GM19025 (cell line): Measurements from ENCODE around the gene ATP1A4.

Experiments
- ATAC-seq: cut with Tn5 transposase; IDR thresholded peaks from one replicate; pipeline ENCODE4 v1.9.1; 2021; ENCODE audit warnings: mild to moderate bottlenecking, low read depth, moderate library complexity; ENCODE audit not compliant: unreplicated experiment

The ATP1A4 gene

DNA sequence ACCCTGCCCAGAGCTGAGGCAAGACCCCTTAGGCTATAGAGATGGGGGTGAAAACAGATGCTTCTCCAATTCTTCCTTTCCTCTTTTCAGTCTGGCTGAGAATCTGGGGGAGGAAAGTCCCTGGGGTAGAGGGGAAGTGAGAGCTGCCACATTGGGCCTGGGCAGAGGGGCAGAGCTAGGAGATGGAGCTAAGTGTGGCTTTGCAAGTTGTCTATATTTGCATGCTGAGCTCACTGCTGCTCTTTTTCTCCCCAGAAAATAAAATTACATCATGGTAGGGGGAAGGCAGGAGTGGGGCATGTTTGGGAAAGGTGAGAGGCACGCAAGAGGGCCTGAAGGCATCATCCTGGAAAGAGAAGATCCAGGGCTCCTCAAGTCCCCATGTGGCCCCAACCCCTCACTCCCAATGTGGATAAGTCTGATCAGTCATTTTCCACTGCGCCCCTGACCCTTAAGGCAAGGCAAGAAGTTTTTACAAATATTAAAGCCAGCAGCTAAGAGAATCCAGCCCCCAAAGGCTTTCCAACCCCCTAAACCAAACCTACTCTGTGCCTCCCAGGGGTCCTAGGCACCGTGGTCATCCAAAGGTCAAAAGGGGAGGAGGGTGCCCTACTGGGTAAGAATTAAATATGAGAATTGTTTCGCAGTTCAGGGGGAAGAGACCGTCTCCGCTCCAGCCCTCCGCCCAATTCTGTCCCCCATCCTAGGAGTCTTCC is 53.3 kb downstream of the ATP1A4 start:
- ATAC-seq, result peak; percentile 54

GRCh38 chr1:160205242-160206035 is 54.0 kb downstream of the ATP1A4 start, which contains the start of gene PEA15:
Gene PEA15, plus strand, starts transcription at chr1:160205384. Its CDS starts 6,161 bp downstream, at chr1:160211545.
- ATAC-seq, result no peak

DNA sequence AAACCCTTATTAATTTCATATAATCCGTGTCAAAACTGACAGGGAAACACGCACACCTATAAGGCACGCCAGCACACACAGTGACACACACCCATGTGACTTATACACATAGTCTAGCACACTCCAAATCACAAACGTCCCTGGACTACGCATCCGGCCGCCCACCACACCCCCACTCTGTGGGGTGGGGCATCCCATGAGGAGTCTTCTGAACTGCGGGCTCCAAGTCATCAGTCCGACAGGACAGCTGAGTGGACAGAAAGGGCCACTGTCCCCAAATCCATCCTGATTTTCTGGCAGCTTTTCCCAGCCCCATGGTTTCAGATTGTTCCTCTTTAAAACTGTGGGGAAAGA is 54.6 kb downstream of the ATP1A4 start:
- ATAC-seq, result no peak

DNA sequence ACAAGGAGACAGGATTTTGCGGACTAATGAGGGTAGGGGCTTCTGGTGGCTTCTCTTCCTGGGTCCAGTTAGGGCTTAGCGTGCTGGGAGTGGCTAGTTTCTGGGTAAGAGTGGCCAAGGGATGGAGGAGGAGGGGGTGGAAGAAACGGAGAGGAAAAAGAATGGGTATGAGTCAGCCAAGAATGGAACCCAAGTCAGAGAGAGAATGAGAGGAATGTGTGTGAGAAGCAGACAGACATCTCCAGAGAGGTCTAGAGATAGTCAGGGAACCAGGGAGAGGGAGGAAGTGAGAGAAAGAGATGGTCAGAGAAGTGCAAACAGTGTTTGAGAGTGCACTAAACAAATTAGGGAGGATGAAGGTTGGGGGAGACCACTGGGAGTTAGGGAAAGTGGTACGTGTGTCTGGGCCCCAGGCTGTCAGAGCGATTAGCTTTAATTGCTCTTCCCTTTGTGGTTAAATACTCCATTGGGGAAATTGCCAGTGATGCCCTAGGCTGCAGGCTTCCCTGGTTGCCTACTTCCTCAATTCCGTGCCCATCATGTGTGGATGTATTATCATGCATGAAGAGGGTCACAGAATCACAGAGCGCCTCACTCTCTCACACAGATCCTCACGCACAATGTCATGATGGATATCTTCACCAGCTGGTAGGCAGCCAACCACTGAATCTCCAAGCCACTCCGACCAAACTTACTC is 55.2 kb downstream of the ATP1A4 start:
- ATAC-seq, result no peak

- no peak for ATAC-seq
Measured at GRCh38 chr1:160207118-160207650, 55.8 kb downstream of the ATP1A4 start.

DNA sequence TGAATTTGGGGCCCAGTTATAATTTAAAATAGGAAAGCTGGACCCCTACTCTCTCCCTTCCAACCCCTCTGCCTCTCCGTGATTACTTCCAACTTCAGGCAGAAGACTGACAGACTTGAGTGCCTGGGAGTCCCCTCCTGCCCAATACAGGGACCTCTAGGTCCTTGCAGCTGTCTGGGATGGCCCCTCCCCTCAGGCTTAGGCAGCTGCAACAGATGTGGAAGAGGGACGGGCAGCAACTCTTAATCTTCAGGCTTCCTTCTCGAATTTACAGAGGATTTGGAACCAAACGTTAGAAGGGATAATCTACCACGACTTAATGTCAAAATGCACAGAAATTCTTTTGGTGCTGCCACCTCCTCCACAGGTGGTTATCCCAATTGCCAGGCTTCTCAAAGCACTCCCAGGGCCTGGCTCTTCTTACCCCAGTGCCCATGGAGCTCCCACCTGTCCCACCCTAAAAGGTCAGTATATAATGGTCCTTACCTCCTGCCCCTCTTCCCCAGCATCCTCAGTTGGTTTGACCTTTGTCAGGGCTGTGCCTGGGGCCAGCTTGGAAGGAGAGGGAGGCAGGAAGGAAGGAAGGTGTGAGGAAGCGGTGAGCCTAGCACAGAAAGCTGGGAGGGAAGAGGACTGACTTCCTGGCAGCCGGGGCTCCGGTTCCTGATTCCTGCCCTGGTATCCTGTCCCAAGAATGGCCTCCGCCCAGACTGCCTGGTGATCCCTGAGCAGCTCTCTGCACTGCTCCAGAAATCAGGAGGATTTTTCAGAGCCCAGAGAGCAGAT is 56.6 kb downstream of the ATP1A4 start:
- no peak for ATAC-seq

GRCh38 chr1:160208557-160209320 is 57.3 kb downstream of the ATP1A4 start:
- no peak for ATAC-seq

DNA sequence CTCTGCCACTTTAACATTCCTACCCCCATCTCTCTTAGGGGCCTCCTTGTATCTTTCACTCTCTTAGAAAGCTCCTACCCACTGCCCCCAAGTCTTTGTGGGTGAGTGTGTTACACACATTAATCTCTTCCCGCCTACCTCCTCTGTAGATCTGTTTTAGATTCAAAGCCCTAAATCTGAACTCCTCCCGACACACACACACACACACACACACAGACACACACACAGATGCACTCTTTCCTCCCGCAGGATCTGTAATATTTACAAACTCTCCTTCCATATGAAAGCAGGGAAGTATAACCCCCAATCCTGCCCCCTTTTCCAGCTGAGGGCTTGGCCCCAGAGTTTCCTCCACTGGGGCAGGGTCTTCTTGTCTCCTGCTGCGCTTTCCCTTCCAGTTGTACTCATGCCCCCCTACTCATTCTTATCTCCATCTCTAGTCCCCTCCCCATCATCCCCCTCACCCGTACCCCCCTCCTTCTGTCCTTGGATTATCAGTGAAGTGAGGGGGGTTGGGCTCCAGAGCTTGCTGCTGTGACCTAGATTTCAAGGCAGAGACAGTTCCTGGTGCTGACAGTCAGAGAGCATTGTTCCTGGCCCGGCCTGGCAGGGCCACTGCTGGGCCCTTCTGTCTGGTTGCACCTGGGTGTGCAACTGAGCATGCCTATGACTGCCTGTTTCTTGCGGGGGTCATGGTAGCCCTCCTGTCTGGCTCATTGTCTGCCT is 58.1 kb downstream of the ATP1A4 start:
- no peak for ATAC-seq

GRCh38 chr1:160210561-160210960 is 59.2 kb downstream of the ATP1A4 start:
- ATAC-seq, result no peak

- ATAC-seq, result no peak
Measured at GRCh38 chr1:160211046-160211790, 59.8 kb downstream of the ATP1A4 start.

DNA sequence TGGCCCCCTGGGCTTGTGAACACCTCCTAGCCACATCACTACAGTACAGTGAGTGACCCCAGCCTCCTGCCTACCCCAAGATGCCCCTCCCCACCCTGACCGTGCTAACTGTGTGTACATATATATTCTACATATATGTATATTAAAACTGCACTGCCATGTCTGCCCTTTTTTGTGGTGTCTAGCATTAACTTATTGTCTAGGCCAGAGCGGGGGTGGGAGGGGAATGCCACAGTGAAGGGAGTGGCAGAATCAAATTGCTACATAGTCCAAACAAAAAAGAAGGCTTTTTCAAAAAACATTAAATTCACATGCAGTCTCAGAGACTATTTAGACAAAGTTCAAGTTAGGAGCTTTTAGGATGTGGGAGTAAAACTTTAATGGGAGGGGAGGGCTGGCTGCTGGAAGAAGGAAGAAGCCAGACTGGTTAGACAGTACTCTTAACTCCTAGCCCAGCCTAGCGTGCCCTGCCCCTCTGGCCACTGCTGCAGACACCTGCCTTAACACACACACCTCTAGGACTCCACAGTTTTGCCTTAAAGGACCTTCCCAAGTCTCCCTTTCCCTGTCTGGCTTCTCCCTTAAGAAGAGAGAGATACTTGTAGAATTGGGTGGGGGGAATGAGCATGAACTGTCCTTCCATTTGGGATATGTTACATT is 63.2 kb downstream of the ATP1A4 start:
- ATAC-seq, result no peak

GRCh38 chr1:160216301-160216700 is 64.9 kb downstream of the ATP1A4 start:
- no peak for ATAC-seq

DNA sequence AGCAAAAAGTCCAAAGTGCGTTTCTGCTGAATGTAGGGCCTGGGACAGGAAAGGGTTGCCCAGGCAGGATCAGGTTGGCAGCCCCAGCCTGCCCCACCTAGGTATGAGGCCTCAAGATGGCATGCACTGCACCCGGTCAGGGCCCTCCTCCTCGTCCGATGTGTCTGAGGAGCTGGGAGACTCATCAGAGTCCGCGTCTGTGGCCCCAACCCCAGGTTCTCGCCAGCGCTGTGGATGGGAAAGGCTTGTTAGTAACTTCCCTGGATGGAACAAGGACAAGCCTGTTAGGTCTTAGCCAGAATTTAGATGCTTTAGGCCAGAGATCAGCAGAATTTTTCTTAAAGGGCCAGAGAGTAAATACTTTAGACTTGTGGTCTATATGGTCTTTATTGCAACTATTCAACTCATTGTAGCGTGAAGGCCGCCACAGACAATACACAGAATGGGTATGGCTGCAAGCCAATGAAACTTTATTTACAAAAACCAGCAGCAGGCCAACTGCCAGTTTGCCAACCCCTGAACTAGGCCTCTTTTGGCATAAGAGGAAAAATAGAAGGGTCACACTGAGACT is 66.2 kb downstream of the ATP1A4 start:
- ATAC-seq, result no peak

- ATAC-seq, result no peak
Measured at GRCh38 chr1:160219062-160219929, 67.9 kb downstream of the ATP1A4 start.

DNA sequence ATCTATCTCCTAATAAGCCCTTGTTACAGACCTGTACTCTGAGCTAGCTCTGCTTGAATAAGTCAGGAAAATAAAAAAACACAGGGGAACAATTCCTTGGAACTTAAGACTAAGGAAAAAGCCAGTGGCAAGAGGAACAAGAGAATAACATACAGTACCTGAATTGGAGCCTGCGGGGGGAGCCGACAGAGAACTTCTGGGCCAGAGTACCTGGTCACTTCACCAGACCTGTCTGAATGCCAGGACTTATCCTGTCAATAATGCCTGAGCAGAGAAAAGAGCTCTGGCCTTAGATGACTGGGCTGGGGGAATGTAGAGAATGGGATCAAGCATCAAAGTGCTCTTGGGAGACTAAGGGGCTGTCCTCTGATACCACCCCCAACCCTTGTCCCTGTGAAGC is 68.9 kb downstream of the ATP1A4 start:
- ATAC-seq, result no peak

- ATAC-seq, result no peak
Measured at GRCh38 chr1:160221089-160221488, 69.7 kb downstream of the ATP1A4 start.
